Stimulated activated CD4-positive, alpha-beta T cell treated with anti-CD3 and anti-CD28 coated beads, Interleukin-2, amount 100 ng/mL, for 4 hours (primary cell): ENCODE measurements around the gene VARS1.
A peak's percentile ranks its signal among the peaks of the same experiment; 100 is the strongest.
"Not testable (repeated sequence)": the region's sequence is repeated elsewhere in the genome, so short reads cannot be mapped to it uniquely, and the experiment has no call there.

Experiments
- DNase-seq: peaks from one replicate; pipeline ENCODE4 v3.0.0-alpha.2; 2020; ENCODE audit warnings: low read depth

Gene VARS1

GRCh38 chr6:31822036-31822821, 26.7 kb upstream of the VARS1 start:
- DNase-seq = peak; percentile 47

- DNase-seq = peak; percentile 55
These were observed 25.9 kb upstream of the VARS1 start for GRCh38 chr6:31821301-31822035.

- not testable (repeated sequence) for DNase-seq
These were observed 24.8 kb upstream of the VARS1 start for GRCh38 chr6:31820399-31820798.

- no peak for DNase-seq
These were observed 24.3 kb upstream of the VARS1 start for GRCh38 chr6:31819871-31820299.

GRCh38 chr6:31817929-31818511, 22.5 kb upstream of the VARS1 start:
- not testable (repeated sequence) for DNase-seq

DNA sequence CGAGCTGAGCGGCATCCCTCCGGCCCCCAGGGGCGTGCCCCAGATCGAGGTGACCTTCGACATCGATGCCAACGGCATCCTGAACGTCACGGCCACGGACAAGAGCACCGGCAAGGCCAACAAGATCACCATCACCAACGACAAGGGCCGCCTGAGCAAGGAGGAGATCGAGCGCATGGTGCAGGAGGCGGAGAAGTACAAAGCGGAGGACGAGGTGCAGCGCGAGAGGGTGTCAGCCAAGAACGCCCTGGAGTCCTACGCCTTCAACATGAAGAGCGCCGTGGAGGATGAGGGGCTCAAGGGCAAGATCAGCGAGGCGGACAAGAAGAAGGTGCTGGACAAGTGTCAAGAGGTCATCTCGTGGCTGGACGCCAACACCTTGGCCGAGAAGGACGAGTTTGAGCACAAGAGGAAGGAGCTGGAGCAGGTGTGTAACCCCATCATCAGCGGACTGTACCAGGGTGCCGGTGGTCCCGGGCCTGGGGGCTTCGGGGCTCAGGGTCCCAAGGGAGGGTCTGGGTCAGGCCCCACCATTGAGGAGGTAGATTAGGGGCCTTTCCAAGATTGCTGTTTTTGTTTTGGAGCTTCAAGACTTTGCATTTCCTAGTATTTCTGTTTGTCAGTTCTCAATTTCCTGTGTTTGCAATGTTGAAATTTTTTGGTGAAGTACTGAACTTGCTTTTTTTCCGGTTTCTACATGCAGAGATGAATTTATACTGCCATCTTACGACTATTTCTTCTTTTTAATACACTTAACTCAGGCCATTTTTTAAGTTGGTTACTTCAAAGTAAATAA, 21.8 kb upstream of the VARS1 start:
- DNase-seq = not testable (repeated sequence)

- peak; percentile 46 for DNase-seq
These were observed 19.7 kb upstream of the VARS1 start, which contains the start of the genes HSPA1A and HSPA1L for GRCh38 chr6:31815025-31815838. Gene HSPA1A (plus strand): TSS chr6:31815543. CDS start chr6:31815757, 214 bp downstream. Gene HSPA1L (minus strand): TSS chr6:31815283. CDS start chr6:31811972, 3,311 bp downstream.

DNA sequence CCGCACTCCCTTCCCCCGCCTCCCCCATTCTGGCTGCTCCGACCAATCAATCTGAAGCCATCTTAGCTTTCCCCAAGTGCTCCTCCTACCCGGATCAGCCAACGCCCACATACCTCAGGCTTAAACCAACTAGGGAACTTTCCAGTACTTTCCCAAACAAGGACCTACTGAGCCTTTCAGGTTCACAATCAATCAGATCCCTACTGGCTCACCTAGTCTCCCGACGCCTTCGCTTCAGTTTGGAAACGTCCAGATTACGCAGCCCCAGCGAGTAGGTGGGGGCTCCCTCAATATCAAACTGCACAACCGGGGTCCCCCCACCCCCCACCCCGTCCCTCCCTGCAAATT, 19.1 kb upstream of the VARS1 start:
- peak; percentile 48 for DNase-seq

GRCh38 chr6:31813465-31813849, 17.9 kb upstream of the VARS1 start:
- no peak for DNase-seq

DNA sequence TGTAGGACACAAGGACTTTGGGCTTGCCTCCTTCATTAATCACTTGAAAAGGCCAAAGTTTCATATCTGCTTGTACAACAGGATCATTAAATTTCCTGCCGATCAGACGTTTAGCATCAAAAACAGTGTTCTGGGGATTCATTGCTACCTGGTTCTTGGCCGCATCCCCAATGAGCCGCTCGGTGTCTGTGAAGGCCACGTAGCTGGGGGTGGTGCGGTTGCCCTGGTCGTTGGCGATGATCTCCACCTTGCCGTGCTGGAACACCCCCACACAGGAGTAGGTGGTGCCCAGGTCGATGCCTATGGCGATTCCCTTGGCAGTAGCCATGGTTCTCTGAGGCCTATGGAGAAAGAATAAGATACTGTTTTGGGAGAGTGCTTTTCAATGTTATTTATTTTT, 16.1 kb upstream of the VARS1 start:
- no peak for DNase-seq

- DNase-seq = not testable (repeated sequence)
These were observed 13.0 kb upstream of the VARS1 start for GRCh38 chr6:31808599-31808998.

- DNase-seq = peak; percentile 96
These were observed 11.1 kb upstream of the VARS1 start, which contains the start of gene LSM2 for GRCh38 chr6:31806470-31807272. Gene LSM2 (minus strand): TSS chr6:31806966. CDS start chr6:31806757, 209 bp downstream.

DNA sequence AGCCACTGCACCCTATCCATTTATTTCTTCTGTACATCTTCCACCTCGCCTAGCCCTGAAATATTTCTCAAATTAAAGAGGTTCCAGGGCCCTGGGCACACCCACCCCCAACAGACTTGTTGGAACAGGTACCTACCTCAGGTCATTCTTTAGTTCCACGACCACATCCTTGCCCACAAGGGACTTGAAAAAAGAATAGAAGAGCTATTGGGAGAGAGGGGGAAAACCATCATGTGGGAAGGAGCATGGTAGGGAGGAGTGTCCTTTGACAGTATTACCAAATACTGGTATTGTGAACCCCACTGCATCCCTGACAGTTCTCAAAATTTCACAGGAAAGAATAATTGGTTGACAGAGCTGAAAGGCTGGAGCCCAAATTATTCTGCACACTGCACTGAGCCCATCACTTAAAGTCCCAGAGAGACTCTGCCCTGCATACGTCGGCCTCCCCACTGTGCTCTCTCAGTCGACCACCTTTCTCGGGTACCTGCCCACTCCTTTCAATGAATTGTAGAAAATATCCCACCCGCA, 10.5 kb upstream of the VARS1 start:
- no peak for DNase-seq

DNA sequence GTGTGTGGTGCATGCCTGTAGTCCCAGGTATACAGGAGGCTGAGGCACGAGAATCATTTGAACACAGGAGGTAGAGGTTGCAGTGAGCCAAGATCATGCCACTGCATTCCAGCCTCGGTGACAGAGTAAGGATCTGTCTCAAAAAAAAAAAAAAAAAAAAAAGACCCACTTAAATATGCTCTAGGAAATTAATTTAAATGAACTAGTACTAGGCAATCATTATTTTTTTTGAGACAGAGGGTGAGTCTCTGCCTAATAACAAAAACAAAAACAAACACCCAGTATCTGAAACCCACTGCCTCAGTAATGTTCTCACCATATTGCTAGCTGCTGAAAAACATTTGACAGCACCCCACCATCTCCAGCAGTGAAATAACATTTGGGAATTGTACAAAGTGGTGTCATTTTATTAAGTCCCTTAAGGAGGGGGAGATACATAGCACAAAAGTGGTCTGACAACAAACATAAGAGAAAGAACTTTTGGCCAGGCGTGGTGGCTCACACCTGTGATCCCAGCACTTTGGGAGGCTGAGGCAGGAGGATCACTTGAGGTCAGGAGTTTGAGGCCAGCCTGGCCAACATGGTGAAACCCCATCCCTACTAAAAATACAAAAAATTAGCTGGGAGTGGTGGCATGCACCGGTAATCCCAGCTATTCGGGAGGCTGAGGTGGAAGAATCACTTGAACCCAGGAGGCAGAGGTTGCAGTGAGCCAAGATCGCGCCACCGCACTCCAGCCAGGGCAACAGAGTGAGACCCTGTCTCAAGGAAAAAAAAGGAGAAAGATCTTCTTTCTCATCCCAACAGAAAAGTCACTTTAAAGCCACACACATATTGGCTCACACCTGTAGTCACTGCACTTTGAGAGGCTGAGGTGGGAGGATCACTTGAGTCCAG, 5.7 kb upstream of the VARS1 start:
- not testable (repeated sequence) for DNase-seq

- no peak for DNase-seq
These were observed 4.2 kb upstream of the VARS1 start for GRCh38 chr6:31799781-31800180.

GRCh38 chr6:31797588-31797987, 2.0 kb upstream of the VARS1 start:
- no peak for DNase-seq

DNA sequence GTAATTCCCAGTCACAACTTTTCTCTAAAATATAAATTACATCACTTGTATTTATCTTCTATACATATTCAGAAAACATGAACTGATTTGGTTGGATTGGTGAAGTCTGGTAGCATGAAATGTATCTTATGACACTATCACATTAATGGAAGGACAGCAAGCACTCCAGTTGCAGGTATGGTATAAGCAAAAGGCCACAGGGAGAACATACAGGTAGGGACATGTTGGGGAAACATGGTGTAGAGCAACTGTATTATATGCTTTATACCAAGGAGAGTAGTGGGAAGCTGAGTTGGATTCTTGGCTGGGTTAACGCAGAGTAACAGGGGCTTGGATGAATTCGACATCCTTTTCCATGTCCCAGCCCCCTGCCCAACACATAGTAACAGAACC, 1.4 kb upstream of the VARS1 start:
- DNase-seq = no peak

DNA sequence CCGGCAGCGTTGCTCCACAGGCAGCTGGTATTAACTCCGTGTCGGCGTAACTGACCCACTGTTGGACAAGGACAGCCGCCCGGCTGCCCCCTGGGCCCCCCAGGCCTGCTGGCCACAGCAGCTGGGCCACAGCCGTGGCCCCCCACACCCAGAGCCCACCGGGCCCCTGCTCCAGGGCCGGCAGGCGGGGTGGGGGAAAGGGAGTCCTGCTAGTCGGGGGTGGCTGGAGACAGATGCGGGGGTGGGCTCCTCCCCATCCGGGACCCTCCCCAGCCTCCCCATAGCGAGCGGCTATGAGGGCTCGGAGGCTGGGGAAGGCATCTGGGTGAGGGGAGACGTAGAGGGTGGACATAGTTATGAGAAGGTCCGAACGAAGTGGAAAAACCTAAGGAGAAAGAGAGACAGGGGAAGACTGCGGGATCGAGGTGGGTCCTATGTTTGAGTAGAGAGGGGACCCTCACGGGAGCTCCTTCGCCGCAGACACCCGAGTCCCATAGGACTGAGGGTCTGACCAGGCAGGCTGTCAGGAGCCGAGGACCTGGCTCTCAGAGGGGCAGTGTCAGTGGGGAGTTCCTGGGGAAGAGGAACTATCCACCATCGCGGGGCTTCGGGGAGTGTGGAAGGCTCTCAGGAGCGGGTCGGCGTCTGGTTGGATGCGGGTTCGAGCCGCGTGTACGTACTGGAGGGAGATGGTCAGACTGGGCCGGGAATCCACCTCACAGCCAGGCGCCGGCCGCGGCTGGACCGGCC, 511 bp downstream of the VARS1 start:
- DNase-seq = no peak
